ENCODE data around the gene MFN2.
A peak's percentile ranks its signal among the peaks of the same experiment; 100 is the strongest.

MFN2 gene

DNA sequence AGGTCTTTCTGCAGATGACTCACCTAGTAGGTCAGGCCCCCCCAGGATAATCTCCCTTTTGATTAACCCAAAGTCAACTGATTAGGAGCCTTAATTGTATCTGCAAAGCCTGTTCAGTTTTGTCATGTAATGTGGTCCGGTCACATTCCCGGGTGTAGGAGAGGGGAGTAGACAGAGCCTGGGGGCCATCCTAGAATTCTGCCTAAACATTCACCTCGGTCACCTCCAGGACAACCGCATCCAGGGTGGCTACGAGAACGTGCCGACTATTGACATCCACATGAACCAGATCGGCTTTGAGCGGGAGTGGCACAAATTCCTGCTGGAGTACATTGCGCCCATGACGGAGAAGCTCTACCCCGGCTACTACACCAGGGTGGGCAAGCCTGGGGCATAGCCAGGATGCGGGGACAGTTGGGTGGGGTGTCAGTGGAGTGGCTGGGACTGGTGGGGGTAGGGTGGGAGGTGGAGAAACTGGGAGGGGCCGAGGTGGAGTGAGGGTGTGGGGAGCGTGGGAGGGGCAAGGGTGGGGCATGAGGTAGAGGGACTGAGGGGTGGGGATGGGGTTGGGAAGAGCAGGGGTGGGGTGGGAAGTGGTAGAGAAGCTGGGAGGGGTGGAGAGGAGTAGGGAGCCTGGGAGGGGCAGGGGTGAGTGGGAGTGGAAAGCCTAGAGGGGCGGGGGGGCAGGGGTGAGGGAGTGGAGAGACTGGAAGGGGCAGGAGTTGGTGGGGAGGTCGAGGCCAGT is 9.6 kb upstream of the MFN2 start:
- H3K9me3 ChIP-seq (ENCODE audit: control insufficient read depth, insufficient read depth, low read depth, low read length), result no peaks in the 10 kb centered on the region
- ChIA-PET POLR2A (interaction anchor here (0.8 kb wide), 1 partner anchor 9 kb away, joined by 3 read pairs; the partner anchor contains the start of gene MFN2), CTCF (no interaction called here)
- TF ChIP-seq ZBTB48 (tag by site-specific recombination; IDR thresholded peaks at IDR 0.05), result no peak
- peak; percentile 86 for TF ChIP-seq KLF1 (tag by site-specific recombination; IDR thresholded peaks at IDR 0.05)
- H3K4me3 ChIP-seq (ENCODE audit: low read depth, low read length), result no peak overlapping the region
- no peaks in the 10 kb centered on the region for H3K4me1 ChIP-seq (ENCODE audit: control insufficient read depth, insufficient read depth, low read length)
- no peak overlapping the region for H3K27ac ChIP-seq (ENCODE audit: extremely low read depth, low read depth, low read length)
- H3K36me3 ChIP-seq (ENCODE audit: control insufficient read depth in 2 of 2, insufficient read depth in 1 of 2, low read length in 2 of 2), result peaks cover 7 to 71% of the 10 kb centered on the region in 2 experiments

DNA sequence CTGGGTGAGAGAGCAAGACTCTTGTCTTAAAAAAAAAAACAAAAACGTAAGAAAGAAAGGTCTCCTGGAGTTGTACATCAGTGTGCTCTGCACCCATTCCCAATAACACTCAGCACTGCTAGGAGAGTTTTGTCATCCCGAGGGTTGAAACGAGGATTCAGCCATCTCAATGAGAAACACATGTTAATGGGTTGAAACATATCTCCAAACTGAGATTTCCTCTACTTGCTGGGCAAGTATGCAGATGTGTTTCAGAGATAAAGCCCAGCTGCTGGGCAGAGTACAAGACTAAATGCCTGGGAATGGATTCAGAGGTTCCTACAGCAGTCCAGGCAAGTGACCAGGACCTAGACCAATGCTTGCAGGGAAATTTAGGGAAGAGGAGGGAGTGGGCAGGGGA is 2.6 kb upstream of the MFN2 start:
- H3K4me1 ChIP-seq (ENCODE audit: control insufficient read depth, insufficient read depth, low read length), result 0 out of 2 replicates have a peak, but pooled peaks cover 4% of the 10 kb centered on the region
- ChIA-PET CTCF (interaction anchor here (0.7 to 0.9 kb wide), 2 partner anchors 10 to 223 kb away, joined by 3 to 4 read pairs; no protein-coding TSS in a partner anchor), POLR2A (no interaction called here)
- peaks cover 3 to 42% of the 10 kb centered on the region in 2 experiments; a peak in 2 of 3 replicates for H3K36me3 ChIP-seq (ENCODE audit: control insufficient read depth in 2 of 2, insufficient read depth in 1 of 2, low read length in 2 of 2)
- TF ChIP-seq GFI1B (tag by site-specific recombination; IDR thresholded peaks at IDR 0.05) (no peak), ZNF629 (tag by site-specific recombination; IDR thresholded peaks at IDR 0.05) (no peak), ZNF335 (tag by site-specific recombination; conservative IDR thresholded peaks at IDR 0.05) (no peak), MZF1 (tag by site-specific recombination; IDR thresholded peaks at IDR 0.05; ENCODE audit: borderline replicate concordance) (no peak), ZNF114 (tag by site-specific recombination; IDR thresholded peaks at IDR 0.05) (no peak)
- no peaks in the 10 kb centered on the region for H3K9me3 ChIP-seq (ENCODE audit: control insufficient read depth, insufficient read depth, low read depth, low read length)
- H3K27ac ChIP-seq (ENCODE audit: extremely low read depth, low read depth, low read length), result no peak overlapping the region
- H3K4me3 ChIP-seq (ENCODE audit: low read depth, low read length), result no peak overlapping the region

DNA sequence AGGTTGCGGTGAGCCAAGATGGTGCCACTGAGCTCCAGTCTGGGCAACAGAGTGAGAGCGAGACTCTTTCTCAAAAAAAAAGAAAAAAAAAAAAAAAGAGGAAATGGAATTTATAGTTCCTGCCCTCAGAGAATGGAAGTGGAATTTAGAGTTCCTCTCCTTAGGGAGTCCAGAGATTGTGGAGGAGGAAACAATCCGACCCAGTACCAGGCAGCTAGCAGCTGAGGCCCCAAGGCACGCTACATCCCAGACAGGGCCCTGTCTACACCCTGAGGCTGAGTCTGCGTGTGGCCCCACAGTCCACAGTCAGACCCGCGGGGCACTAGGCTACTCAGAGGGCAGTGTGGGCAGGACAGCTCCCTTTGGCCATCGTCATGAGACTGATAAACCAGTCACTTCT is 1.9 kb upstream of the MFN2 start:
- POLR2A ChIA-PET, result interaction anchor here (2.2 to 4.3 kb wide), 2 partner anchors 41 to 69 kb away, joined by 19 to 57 read pairs; partner anchors contain the start of gene MIIP
- CTCF ChIA-PET, result interaction anchor here (0.9 kb wide), 1 partner anchor 11 kb away, joined by 4 read pairs; no protein-coding TSS in a partner anchor

DNA sequence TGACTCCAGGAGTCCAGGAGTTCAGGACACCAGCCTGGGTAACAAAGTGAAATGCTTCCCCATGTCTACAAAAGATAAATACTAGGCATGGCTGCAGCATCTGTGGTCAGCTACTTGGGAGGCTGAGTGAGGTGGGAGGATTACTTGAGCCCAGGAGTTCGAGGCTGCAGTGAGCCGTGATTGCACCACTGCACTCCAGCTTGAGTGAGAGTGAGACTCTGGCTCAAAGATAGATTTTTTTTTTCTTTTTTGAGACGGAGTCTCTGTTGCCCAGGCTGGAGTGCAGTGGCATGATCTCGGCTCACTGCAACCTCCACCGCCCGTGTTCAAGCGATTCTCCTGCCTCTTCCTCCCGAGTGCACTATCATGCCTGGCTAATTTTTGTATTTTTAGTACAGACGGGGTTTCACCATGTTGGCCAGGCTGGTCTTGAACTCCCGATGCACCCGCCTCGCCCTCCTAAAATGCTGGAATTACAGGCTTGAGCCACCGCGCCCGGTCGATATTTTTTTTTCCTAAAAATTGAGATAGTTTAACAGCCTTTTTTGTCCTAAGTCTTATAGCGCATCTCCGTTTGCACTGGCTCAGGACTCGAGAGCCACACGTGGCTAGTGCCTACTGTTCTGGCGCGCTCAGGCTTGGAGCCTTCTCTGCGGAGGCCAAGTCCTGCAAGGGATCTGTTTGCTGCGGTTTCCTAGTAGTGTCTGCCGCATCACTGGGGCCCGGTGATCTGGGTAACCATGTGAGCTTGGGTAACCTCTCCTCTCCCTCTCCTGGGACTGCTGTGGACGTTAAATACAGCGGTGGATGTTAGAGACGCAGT is 1.0 kb upstream of the MFN2 start:
- CTCF ChIA-PET, result interaction anchor here (0.5 to 1.3 kb wide), 3 partner anchors 34 to 79 kb away, joined by 3 to 4 read pairs (median 3); no protein-coding TSS in a partner anchor
- Histone ChIP-seq H3K4me3 (ENCODE audit: low read depth, low read length) (peak overlapping the region; percentile 27), H3K9me3 (ENCODE audit: control insufficient read depth, insufficient read depth, low read depth, low read length) (no peaks in the 10 kb centered on the region), H3K4me1 (ENCODE audit: control insufficient read depth, insufficient read depth, low read length) (0 out of 2 replicates have a peak, but pooled peaks cover 4% of the 10 kb centered on the region), H3K36me3 (ENCODE audit: control insufficient read depth in 2 of 2, insufficient read depth in 1 of 2, low read length in 2 of 2) (peaks cover 4 to 42% of the 10 kb centered on the region in 2 experiments; a peak in 2 of 3 replicates), H3K27ac (ENCODE audit: extremely low read depth, low read depth, low read length) (peak overlapping the region; percentile 11; the same call in 1 of the 2 replicates)
- POLR2A ChIA-PET, result interaction anchor here (0.6 to 4.3 kb wide), 12 partner anchors 8 to 693 kb away, joined by 3 to 57 read pairs (median 3); partner anchors contain the start of genes KIAA2013 and MIIP
- TF ChIP-seq ZNF561 (tag by site-specific recombination; IDR thresholded peaks at IDR 0.05; ENCODE audit: borderline replicate concordance) (no peak), SCRT2 (tag by site-specific recombination; IDR thresholded peaks at IDR 0.05) (0 out of 2 replicates have a peak, but pooled peaks have one; percentile 20), ZBTB20 (tag by site-specific recombination; IDR thresholded peaks at IDR 0.05) (peak; percentile 95; the same call in 1 of the 2 replicates), ZNF10 (tag by site-specific recombination; IDR thresholded peaks at IDR 0.05) (0 out of 2 replicates have a peak, but pooled peaks have one; percentile 18), ZNF600 (tag by site-specific recombination; IDR thresholded peaks at IDR 0.05) (peak; percentile 97), OSR2 (tag by site-specific recombination; IDR thresholded peaks at IDR 0.05) (peak; percentile 9; the same call in 1 of the 2 replicates), SETDB1 (IDR thresholded peaks at IDR 0.05; ENCODE audit: insufficient read length, low read length) (no peak)
- TF ChIP-seq, protein P1, sequence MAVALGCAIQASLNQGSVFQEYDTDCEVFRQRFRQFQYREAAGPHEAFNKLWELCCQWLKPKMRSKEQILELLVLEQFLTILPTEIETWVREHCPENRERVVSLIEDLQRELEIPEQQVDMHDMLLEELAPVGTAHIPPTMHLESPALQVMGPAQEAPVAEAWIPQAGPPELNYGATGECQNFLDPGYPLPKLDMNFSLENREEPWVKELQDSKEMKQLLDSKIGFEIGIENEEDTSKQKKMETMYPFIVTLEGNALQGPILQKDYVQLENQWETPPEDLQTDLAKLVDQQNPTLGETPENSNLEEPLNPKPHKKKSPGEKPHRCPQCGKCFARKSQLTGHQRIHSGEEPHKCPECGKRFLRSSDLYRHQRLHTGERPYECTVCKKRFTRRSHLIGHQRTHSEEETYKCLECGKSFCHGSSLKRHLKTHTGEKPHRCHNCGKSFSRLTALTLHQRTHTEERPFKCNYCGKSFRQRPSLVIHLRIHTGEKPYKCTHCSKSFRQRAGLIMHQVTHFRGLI (tag by site-specific recombination; IDR thresholded peaks at IDR 0.05), result no peak

More for the DNA sequence above, 1.9 kb upstream of the MFN2 start:
- no peak for TF ChIP-seq ZNF221 (tag by site-specific recombination; IDR thresholded peaks at IDR 0.05; ENCODE audit: borderline replicate concordance)
- TF ChIP-seq ZNF701 (tag by site-specific recombination; IDR thresholded peaks at IDR 0.05), result no peak
- TF ChIP-seq ZNF138 (tag by site-specific recombination; IDR thresholded peaks at IDR 0.05; ENCODE audit: borderline replicate concordance), result no peak
- TF ChIP-seq MYNN (tag by site-specific recombination; IDR thresholded peaks at IDR 0.05; ENCODE audit: borderline replicate concordance), result no peak
- no peak for TF ChIP-seq ZNF521 (tag by site-specific recombination; IDR thresholded peaks at IDR 0.05)
- no peak for TF ChIP-seq ZNF23 (tag by site-specific recombination; IDR thresholded peaks at IDR 0.05; ENCODE audit: borderline replicate concordance)
- TF ChIP-seq ZNF133 (tag by site-specific recombination; IDR thresholded peaks at IDR 0.05), result no peak
- no peak for TF ChIP-seq SP7 (tag by site-specific recombination; IDR thresholded peaks at IDR 0.05)
- TF ChIP-seq, protein P2, sequence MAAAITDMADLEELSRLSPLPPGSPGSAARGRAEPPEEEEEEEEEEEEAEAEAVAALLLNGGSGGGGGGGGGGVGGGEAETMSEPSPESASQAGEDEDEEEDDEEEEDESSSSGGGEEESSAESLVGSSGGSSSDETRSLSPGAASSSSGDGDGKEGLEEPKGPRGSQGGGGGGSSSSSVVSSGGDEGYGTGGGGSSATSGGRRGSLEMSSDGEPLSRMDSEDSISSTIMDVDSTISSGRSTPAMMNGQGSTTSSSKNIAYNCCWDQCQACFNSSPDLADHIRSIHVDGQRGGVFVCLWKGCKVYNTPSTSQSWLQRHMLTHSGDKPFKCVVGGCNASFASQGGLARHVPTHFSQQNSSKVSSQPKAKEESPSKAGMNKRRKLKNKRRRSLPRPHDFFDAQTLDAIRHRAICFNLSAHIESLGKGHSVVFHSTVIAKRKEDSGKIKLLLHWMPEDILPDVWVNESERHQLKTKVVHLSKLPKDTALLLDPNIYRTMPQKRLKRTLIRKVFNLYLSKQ (tag by site-specific recombination; IDR thresholded peaks at IDR 0.05; ENCODE audit: borderline replicate concordance), result no peak
- TF ChIP-seq ZNF660 (tag by site-specific recombination; IDR thresholded peaks at IDR 0.05), result no peak
- TF ChIP-seq ZNF341 (tag by site-specific recombination; IDR thresholded peaks at IDR 0.05; ENCODE audit: low read depth), result no peak
- no peak for TF ChIP-seq KLF10 (tag by site-specific recombination; IDR thresholded peaks at IDR 0.05)
- TF ChIP-seq SP3 (tag by site-specific recombination; IDR thresholded peaks at IDR 0.05), result no peak
- TF ChIP-seq ZNF560 (tag by site-specific recombination; IDR thresholded peaks at IDR 0.05; ENCODE audit: borderline replicate concordance), result no peak
- no peak for TF ChIP-seq SCRT1 (tag by site-specific recombination; IDR thresholded peaks at IDR 0.05; ENCODE audit: borderline replicate concordance)
- no peaks in the 10 kb centered on the region for H3K9me3 ChIP-seq (ENCODE audit: control insufficient read depth, insufficient read depth, low read depth, low read length)
- H3K27ac ChIP-seq (ENCODE audit: extremely low read depth, low read depth, low read length), result no peak overlapping the region
- H3K4me1 ChIP-seq (ENCODE audit: control insufficient read depth, insufficient read depth, low read length), result 0 out of 2 replicates have a peak, but pooled peaks cover 4% of the 10 kb centered on the region
- peaks cover 7 to 42% of the 10 kb centered on the region in 2 experiments; a peak in 2 of 3 replicates for H3K36me3 ChIP-seq (ENCODE audit: control insufficient read depth in 2 of 2, insufficient read depth in 1 of 2, low read length in 2 of 2)
- no peak overlapping the region for H3K4me3 ChIP-seq (ENCODE audit: low read depth, low read length)
